Calu3 (cell line): ENCODE measurements around the gene SND1. TPM values are rescaled to one million over a fixed set of nuclear protein-coding genes. Genes with fewer than 3 reads are reported as not detected.

Experiments used
- BruUV-seq: library from RNA; stranded (reverse); fragments of 400-500 nt; replicated peaks from 2 replicates; lab custom pipeline; 2021; lab: Mats Ljungman, UMichigan
- CTCF ChIA-PET: fragments of 300-600 bp; sonication (Branson Sonifier 250); formaldehyde crosslinking; loops from one replicate; lab custom pipeline; 2022; ENCODE audit warnings: antibody characterized with exemption; lab: Charles Lee
- DNase-seq: peaks from one replicate; pipeline ENCODE4 v3.0.0; 2022
- H3K27ac Mint-ChIP-seq: one replicate; pipeline ENCODE4 v1.8.0; 2022; ENCODE audit warnings: mixed read lengths; ENCODE audit not compliant: unreplicated experiment
- H3K27me3 Mint-ChIP-seq: one replicate; pipeline ENCODE4 v1.8.0; 2022; ENCODE audit warnings: mixed read lengths; ENCODE audit not compliant: unreplicated experiment
- H3K36me3 Mint-ChIP-seq: one replicate; pipeline ENCODE4 v1.8.0; 2022; ENCODE audit warnings: mild to moderate bottlenecking, moderate library complexity, mixed read lengths; ENCODE audit not compliant: insufficient read depth, unreplicated experiment
- H3K4me1 Mint-ChIP-seq: one replicate; pipeline ENCODE4 v1.8.0; 2022; ENCODE audit warnings: mild to moderate bottlenecking, low read depth, mixed read lengths; ENCODE audit not compliant: unreplicated experiment
- H3K4me3 Mint-ChIP-seq: one replicate; pipeline ENCODE4 v1.8.0; 2022; ENCODE audit warnings: mild to moderate bottlenecking, low read depth, moderate library complexity, mixed read lengths; ENCODE audit not compliant: unreplicated experiment
- H3K9me3 Mint-ChIP-seq: one replicate; pipeline ENCODE4 v1.8.0; 2022; ENCODE audit warnings: low read depth, mixed read lengths; ENCODE audit not compliant: unreplicated experiment
- intact Hi-C: fragments of 100-400 bp; cut with micrococcal nuclease; formaldehyde crosslinking; loops from one replicate; pipeline ENCODE4 v1.10.0; 2022; ENCODE audit not compliant: unreplicated experiment
- total RNA-seq: library from RNA; stranded (reverse); gene quantifications from 2 replicates; pipeline ENCODE4 v1.2.3, GENCODE V29; 2022
- TF ChIP-seq, protein P1 (sequence below): fragments of 200-600 bp; IDR thresholded peaks from one replicate; pipeline ENCODE4 v1.8.0; 2022; ENCODE audit warnings: antibody characterized with exemption; ENCODE audit not compliant: unreplicated experiment

Gene SND1
- total RNA-seq, 1 experiment from 2014 or later: 205 TPM

DNA sequence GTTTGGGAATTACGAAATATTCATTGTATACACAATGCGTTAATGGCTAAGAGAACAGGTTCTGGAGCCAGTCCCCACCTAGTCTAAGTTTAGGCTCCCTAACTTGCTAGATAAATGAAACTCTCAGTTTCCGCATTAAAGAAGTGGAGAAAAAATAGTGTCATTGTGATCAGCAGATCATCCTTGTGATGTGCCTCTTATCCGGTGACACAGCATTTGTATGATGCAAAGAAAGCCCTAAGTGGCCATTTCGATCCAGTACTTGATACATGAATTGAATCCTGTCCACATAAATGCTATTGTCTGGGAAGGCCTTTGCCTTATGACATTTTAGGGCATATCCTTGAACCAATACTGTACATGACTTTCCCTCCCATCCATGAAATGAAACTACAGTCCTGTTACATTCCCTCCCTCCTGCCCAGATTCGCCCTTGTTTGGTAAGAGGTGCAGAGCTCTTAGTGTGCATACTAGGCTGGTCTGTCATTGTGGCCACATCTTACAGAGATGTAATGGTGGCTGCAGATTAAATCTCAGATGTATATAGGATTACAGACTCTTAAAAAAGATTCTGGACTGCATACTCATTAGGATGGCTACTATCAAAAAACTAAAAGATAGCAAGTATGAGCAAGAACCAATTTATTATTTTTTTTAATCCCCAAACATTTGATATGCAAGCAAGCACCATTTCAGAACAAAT, 298.4 kb downstream of the SND1 start:
- H3K27ac Mint-ChIP-seq: no peak overlapping the region
- CTCF ChIA-PET: no interaction called here
- intact Hi-C loops: no loop called here
- peaks cover 5% of the 10 kb centered on the region for H3K36me3 Mint-ChIP-seq
- no TSS peak for BruUV-seq
- DNase-seq: no peak
- TF ChIP-seq, protein P1, sequence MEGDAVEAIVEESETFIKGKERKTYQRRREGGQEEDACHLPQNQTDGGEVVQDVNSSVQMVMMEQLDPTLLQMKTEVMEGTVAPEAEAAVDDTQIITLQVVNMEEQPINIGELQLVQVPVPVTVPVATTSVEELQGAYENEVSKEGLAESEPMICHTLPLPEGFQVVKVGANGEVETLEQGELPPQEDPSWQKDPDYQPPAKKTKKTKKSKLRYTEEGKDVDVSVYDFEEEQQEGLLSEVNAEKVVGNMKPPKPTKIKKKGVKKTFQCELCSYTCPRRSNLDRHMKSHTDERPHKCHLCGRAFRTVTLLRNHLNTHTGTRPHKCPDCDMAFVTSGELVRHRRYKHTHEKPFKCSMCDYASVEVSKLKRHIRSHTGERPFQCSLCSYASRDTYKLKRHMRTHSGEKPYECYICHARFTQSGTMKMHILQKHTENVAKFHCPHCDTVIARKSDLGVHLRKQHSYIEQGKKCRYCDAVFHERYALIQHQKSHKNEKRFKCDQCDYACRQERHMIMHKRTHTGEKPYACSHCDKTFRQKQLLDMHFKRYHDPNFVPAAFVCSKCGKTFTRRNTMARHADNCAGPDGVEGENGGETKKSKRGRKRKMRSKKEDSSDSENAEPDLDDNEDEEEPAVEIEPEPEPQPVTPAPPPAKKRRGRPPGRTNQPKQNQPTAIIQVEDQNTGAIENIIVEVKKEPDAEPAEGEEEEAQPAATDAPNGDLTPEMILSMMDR: no peak
- H3K27me3 Mint-ChIP-seq: no peaks in the 10 kb centered on the region
- no peaks in the 10 kb centered on the region for H3K9me3 Mint-ChIP-seq
- peaks cover 8% of the 10 kb centered on the region for H3K4me1 Mint-ChIP-seq
- no peak overlapping the region for H3K4me3 Mint-ChIP-seq

- Mint-ChIP-seq H3K36me3 (no peaks in the 10 kb centered on the region), H3K4me1 (no peaks in the 10 kb centered on the region), H3K4me3 (no peak overlapping the region), H3K9me3 (no peaks in the 10 kb centered on the region), H3K27me3 (no peaks in the 10 kb centered on the region), H3K27ac (no peak overlapping the region)
- TF ChIP-seq, protein P1: no peak
- intact Hi-C loops: no loop called here
- DNase-seq: no peak
- CTCF ChIA-PET: no interaction called here
- no TSS peak for BruUV-seq
Measured at GRCh38 chr7:127953423-127954356, 301.7 kb downstream of the SND1 start.

GRCh38 chr7:127954357-127954748, 302.4 kb downstream of the SND1 start:
- TF ChIP-seq, protein P1: no peak
- DNase-seq: no peak
- Mint-ChIP-seq H3K36me3 (no peaks in the 10 kb centered on the region), H3K27me3 (no peaks in the 10 kb centered on the region), H3K4me3 (no peak overlapping the region), H3K27ac (no peak overlapping the region), H3K4me1 (no peaks in the 10 kb centered on the region), H3K9me3 (no peaks in the 10 kb centered on the region)
- CTCF ChIA-PET: no interaction called here
- no TSS peak for BruUV-seq
- intact Hi-C loops: no loop called here

GRCh38 chr7:127955051-127955531, 303.1 kb downstream of the SND1 start:
- DNase-seq: no peak
- H3K27ac Mint-ChIP-seq: no peak overlapping the region
- H3K36me3 Mint-ChIP-seq: peaks cover 2% of the 10 kb centered on the region
- CTCF ChIA-PET: no interaction called here
- H3K4me1 Mint-ChIP-seq: no peaks in the 10 kb centered on the region
- no peaks in the 10 kb centered on the region for H3K9me3 Mint-ChIP-seq
- no TSS peak for BruUV-seq
- TF ChIP-seq, protein P1: no peak
- H3K4me3 Mint-ChIP-seq: no peak overlapping the region
- no peaks in the 10 kb centered on the region for H3K27me3 Mint-ChIP-seq
- intact Hi-C loops: no loop called here
